Cortex of kidney (tissue), 1 donor: Measurements from ENCODE around the gene TSPAN9.

Source experiments
- DNase-seq: peaks from one replicate; lab custom pipeline; 2025; lab: John Stamatoyannopoulos, UW

Gene TSPAN9

GRCh38 chr12:3078086-3078820 lies 1.1 kb downstream of the TSPAN9 start:
- DNase-seq, result no peak

- DNase-seq, result no peak
These were observed 3.9 kb downstream of the TSPAN9 start for GRCh38 chr12:3081091-3081490.

DNA sequence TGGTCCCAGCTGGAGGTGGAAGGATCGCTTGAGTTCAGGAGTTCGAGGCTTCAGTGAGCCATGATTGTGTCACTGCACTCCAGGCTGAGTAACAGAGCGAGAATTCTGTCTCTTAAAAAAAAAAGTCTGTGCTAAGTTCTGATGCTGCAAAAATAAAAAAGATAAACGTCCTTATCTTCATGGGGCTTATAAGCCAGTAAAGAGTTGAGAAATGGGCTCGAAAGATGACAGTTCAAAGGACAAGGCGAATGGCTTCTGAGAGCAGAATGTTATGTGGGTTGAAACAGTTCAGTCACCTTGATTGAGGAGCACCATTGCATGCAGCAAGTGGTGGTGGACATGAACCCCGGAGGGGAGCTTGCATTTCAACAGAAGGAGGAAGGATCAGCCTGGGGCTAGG lies 4.7 kb downstream of the TSPAN9 start:
- DNase-seq, result no peak

DNA sequence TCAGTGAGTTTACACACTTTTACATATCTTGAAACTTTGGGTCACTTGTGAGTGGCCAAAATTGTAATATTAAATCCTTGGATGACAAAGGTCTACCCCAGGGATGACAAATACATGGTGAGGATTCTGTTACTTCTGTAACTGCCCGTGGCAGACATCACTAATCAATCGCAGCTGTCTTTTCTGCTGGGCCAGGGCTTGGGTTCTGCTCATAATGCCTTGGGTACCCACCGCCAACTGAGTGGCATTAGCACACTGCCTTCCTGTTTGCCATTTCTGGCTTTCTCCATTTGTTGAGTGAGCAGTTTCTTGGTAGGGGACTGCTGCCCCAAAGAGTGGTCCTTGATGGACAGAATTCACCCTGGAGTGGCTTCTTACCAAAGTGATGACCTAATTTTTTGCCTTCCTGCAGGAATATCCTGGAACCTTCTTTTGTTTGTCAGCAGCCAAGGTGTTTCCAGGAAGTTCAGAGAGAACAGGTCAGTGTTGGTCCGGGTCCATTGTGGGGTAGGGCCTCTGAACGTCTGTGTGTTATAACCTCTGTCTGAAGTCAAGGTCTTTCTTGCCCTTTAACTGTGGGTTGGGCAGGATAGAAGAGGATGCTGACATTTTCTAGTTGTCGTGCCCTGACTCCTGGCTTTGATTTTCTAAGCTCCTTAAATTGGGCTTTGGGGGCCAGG lies 6.2 kb downstream of the TSPAN9 start:
- no peak for DNase-seq

GRCh38 chr12:3083921-3084347 lies 6.8 kb downstream of the TSPAN9 start:
- DNase-seq, result no peak

- DNase-seq, result no peak
These were observed 7.6 kb downstream of the TSPAN9 start for GRCh38 chr12:3084742-3085141.

GRCh38 chr12:3085341-3086139 lies 8.4 kb downstream of the TSPAN9 start:
- no peak for DNase-seq

- DNase-seq, result no peak
These were observed 9.0 kb downstream of the TSPAN9 start for GRCh38 chr12:3086211-3086610.

GRCh38 chr12:3086729-3087323 lies 9.6 kb downstream of the TSPAN9 start:
- DNase-seq, result no peak

DNA sequence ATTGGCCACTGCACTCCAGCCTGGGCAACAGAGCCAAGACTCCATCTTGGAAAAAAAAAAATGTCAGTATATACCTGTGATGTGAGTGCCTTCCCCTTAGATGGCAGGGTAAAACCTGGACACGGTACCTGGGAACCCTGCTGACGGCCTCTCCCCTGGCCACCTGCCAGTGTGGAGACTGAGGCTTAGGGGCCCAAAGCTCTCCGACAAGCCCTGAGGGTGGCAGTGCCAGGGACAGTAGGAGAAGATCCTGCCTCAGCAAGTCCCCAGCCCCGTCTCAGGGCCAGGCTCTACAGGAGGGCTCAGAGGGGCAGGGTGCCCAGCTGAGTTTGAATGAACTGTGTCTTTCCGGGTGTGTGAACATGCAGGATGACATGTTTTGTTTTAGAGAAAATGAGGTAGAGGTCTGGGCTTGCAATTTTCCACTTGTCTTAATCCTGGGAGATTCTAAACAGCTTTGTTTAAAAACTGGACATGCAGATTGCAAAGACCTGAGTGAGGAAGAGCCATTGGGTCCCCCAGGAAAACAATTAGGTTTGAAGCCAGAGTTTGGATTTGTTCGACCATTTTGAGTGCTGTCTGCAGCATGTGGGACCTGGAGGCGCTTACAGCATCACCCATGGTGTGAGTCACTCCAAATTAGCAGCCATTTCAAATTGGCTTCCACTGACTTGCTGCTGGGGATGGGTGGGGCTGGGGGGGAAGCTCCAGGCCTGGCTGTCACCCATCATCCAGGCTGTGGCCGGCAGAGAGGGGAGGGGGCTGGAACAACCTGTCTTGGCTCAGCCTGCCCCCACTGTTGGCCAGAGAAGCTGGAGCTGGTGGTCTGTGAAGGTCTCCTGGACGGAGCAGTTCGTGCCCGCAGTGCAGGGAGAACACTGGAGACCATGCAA lies 10.8 kb downstream of the TSPAN9 start:
- DNase-seq, result no peak

DNA sequence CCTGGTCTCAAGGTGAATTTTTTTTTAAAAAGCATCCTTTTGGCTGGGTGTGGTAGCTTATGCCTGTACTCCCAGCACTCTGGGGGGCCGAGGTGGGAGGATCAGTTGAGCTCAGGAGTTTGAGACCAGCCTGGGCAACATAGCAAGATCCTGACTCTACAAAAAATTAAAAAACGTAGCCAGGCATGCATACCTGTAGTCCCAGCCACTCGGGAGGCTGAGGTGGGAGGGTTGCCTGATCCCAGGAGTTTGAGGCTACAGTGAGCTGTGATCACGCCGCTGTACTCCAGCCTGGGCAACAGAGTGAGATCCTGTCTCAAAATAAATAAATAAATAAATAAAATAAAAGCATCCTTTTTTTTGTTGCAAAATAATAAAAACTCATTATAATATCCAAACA lies 12.4 kb downstream of the TSPAN9 start:
- DNase-seq, result no peak

DNA sequence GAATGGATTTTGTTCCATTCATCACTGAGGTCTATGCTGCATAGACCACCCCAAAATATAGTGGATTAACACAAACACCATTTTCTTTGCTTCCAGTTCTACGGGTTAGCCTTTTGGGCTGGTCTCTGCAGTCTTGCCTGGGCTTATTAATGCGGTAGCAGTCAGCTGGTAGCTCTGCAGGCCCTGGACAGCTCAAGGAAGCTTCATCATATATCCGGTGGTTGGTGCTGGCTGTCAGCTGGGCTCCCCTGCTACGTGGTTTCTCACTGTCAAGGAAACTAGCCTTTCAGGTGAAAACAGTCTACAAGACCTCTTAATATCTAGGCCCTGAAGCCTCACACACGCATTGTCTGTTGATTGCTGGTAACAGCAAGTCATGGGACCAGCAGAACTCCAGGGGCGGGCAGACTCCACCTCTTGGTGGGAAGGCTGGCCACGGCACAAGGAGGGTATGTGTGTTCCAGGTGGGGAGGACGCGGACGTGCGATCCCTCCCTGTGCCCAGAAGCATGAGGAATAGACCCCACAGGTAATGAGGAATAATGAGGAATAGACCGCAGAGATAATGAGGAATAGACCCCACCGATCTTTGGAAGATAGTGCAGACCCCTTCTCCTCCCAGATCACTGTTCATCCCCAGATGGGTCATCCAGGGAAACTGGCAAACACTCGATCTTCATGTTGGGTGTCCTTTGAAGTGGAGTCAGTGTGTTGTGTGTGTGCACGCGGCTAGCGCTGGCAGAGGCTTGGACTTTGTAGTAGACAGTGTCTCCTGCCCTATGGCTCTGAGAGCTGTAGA lies 13.3 kb downstream of the TSPAN9 start:
- DNase-seq, result no peak

DNA sequence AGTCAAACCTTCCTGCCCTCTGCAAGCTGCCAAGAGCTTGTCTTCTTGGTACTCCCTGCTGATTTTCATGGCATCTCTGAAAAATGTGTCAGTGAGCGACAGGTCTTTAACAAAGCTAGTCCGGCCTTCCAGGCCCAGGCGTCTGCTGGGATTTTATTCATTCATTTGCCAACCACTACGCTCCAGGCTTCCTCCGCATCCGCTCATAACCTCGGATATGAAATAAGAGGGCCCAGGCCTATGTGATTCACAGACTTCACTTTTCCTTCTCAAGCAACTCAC lies 13.8 kb downstream of the TSPAN9 start:
- no peak for DNase-seq

DNA sequence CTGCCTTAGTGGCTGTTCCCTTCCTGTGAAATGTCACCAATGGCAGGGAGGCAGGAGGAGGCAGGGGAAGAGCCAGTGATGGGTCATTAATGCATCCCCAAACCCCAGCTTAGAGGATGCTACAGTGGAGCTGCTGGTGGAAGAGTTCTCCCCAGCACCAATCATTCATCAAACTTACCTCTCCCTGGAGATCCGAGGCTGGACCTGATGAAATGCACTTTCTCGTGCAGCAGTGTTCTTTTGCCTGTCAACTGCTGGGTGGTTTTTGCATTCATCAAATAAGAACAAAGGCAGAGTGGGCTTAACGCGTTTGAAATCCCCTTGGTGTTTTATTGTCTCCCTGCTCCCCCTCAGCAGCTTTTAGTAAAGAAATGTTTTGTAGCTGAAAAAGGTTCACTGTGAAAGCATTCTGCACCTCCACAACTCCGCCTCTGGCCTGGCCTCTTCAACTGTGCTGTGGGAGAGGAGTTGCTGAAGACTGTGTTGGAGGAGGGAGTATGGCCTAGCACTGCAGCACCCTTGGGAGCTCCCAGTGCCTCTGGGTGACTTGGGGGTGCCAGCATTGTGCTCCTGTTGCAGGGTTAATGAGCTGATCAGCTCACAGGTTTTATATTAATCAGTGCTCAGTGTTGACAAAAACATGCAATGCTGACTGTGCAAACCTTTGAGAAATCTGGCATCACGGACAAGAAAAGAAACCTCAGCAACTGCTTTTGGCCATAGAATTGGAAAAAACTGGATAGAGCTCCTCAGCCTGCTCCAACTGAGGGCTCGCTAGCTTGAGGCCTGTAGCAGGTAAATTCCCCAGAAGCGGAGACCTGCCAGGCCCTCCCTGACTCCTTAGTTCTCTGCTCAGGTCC lies 14.4 kb downstream of the TSPAN9 start:
- no peak for DNase-seq

GRCh38 chr12:3092764-3093163 lies 15.6 kb downstream of the TSPAN9 start:
- DNase-seq, result no peak

GRCh38 chr12:3097186-3097804 lies 20.1 kb downstream of the TSPAN9 start:
- DNase-seq, result no peak

- DNase-seq, result no peak
These were observed 20.7 kb downstream of the TSPAN9 start for GRCh38 chr12:3097836-3098235.

DNA sequence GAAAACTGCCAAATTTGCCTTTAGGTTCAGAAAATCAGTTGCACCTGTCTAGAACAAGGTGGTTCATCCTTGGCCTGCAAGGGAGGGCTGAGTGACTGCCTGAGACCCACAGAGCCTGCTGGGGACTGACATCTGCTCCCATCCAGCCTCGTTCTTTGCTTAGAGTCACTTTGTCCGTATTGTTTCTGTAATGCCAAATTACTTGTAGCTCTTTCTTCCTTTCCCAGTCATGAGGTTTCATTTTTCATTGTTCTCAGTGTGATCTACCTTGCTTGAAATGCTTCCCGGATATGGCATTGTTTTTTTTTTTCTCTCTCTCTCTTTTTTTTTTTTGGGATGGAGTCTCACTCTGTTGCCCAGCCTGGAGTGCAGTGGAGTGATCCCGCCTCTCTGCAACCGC lies 21.3 kb downstream of the TSPAN9 start:
- DNase-seq, result no peak

GRCh38 chr12:3099146-3099545 lies 22.0 kb downstream of the TSPAN9 start:
- DNase-seq, result no peak
